ENCODE results near the gene SLC9A9.
A peak's percentile ranks its signal among the peaks of the same experiment; 100 is the strongest.
"Not testable (repeated sequence)": the region's sequence is repeated elsewhere in the genome, so short reads cannot be mapped to it uniquely, and the experiment has no call there.

SLC9A9 gene

GRCh38 chr3:143298886-143299535 lies 549.3 kb downstream of the SLC9A9 start:
- DNase-seq (ENCODE audit: low spot score) (no peak), FAIRE-seq (no peak)

- no peak for DNase-seq (ENCODE audit: low spot score)
- FAIRE-seq, result no peak
Observed at GRCh38 chr3:143298380-143298779, 549.9 kb downstream of the SLC9A9 start.

- DNase-seq (ENCODE audit: low spot score), result no peak
- no peak for FAIRE-seq
Observed at GRCh38 chr3:143295201-143296080, 552.8 kb downstream of the SLC9A9 start.

GRCh38 chr3:143294188-143294587 lies 554.1 kb downstream of the SLC9A9 start:
- DNase-seq (ENCODE audit: low spot score), result no peak
- FAIRE-seq, result no peak

- DNase-seq (ENCODE audit: low spot score) (no peak), FAIRE-seq (no peak)
Observed at GRCh38 chr3:143291836-143292447, 556.3 kb downstream of the SLC9A9 start.

GRCh38 chr3:143288944-143289343 lies 559.3 kb downstream of the SLC9A9 start:
- FAIRE-seq, result no peak
- DNase-seq (ENCODE audit: low spot score), result no peak

- FAIRE-seq (no peak), DNase-seq (ENCODE audit: low spot score) (no peak)
Observed at GRCh38 chr3:143287403-143287802, 560.9 kb downstream of the SLC9A9 start.

GRCh38 chr3:143286392-143287010 lies 561.8 kb downstream of the SLC9A9 start:
- DNase-seq (ENCODE audit: low spot score) (no peak), FAIRE-seq (no peak)

GRCh38 chr3:143283432-143284128 lies 564.7 kb downstream of the SLC9A9 start:
- DNase-seq (ENCODE audit: low spot score) (no peak), FAIRE-seq (peak; percentile 58)

GRCh38 chr3:143280984-143281383 lies 567.3 kb downstream of the SLC9A9 start:
- no peak for DNase-seq (ENCODE audit: low spot score)
- no peak for FAIRE-seq

- not testable (repeated sequence) for FAIRE-seq
Observed at GRCh38 chr3:143279567-143279966, 568.7 kb downstream of the SLC9A9 start.

GRCh38 chr3:143278721-143279120 lies 569.5 kb downstream of the SLC9A9 start:
- no peak for FAIRE-seq
- no peak for DNase-seq (ENCODE audit: low spot score)

More at GRCh38 chr3:143279567-143279966, 568.7 kb downstream of the SLC9A9 start:
- DNase-seq (ENCODE audit: low spot score), result not testable (repeated sequence)

GRCh38 chr3:143277531-143277930 lies 570.7 kb downstream of the SLC9A9 start:
- no peak for DNase-seq (ENCODE audit: low spot score)
- FAIRE-seq, result no peak

GRCh38 chr3:143276592-143276991 lies 571.7 kb downstream of the SLC9A9 start:
- DNase-seq (ENCODE audit: low spot score) (no peak), FAIRE-seq (no peak)

GRCh38 chr3:143273975-143274690 lies 574.1 kb downstream of the SLC9A9 start:
- FAIRE-seq (no peak), DNase-seq (ENCODE audit: low spot score) (no peak)

GRCh38 chr3:143271136-143271535 lies 577.1 kb downstream of the SLC9A9 start:
- no peak for FAIRE-seq
- no peak for DNase-seq (ENCODE audit: low spot score)

GRCh38 chr3:143269741-143270140 lies 578.5 kb downstream of the SLC9A9 start:
- no peak for FAIRE-seq
- DNase-seq (ENCODE audit: low spot score), result no peak

GRCh38 chr3:143267989-143268388 lies 580.3 kb downstream of the SLC9A9 start:
- FAIRE-seq, result no peak
- DNase-seq (ENCODE audit: low spot score), result no peak

- FAIRE-seq (no peak), DNase-seq (ENCODE audit: low spot score) (no peak)
Observed at GRCh38 chr3:143266927-143267326, 581.3 kb downstream of the SLC9A9 start.

- FAIRE-seq (no peak), DNase-seq (ENCODE audit: low spot score) (no peak)
Observed at GRCh38 chr3:143266511-143266910, 581.8 kb downstream of the SLC9A9 start.
